ENCODE results near the gene PTPRM.

PTPRM gene

GRCh38 chr18:8358033-8358765 lies 791.1 kb downstream of the PTPRM start:
- TF ChIP-seq CREB5 (CRISPR knock-in tag; IDR thresholded peaks at IDR 0.05; ENCODE audit: low read depth) (no peak), ZFP30 (CRISPR knock-in tag; IDR thresholded peaks at IDR 0.05) (no peak), ESRRG (CRISPR knock-in tag; IDR thresholded peaks at IDR 0.05) (no peak), POU6F1 (CRISPR knock-in tag; IDR thresholded peaks at IDR 0.05; ENCODE audit: borderline replicate concordance, low read depth) (no peak), ZFP3 (CRISPR knock-in tag; IDR thresholded peaks at IDR 0.05) (no peak), GLIS3 (CRISPR knock-in tag; IDR thresholded peaks at IDR 0.05) (no peak), SNAI2 (CRISPR knock-in tag; IDR thresholded peaks at IDR 0.05) (no peak), OSR1 (CRISPR knock-in tag; IDR thresholded peaks at IDR 0.05) (no peak), TCF4 (CRISPR knock-in tag; IDR thresholded peaks at IDR 0.05; ENCODE audit: borderline replicate concordance) (no peak), CSDC2 (CRISPR knock-in tag; IDR thresholded peaks at IDR 0.05) (no peak), TSHZ2 (CRISPR knock-in tag; IDR thresholded peaks at IDR 0.05) (no peak), BACH2 (CRISPR knock-in tag; IDR thresholded peaks at IDR 0.05; ENCODE audit: borderline replicate concordance) (no peak), ZNF565 (CRISPR knock-in tag; conservative IDR thresholded peaks at IDR 0.05; ENCODE audit: low read depth) (no peak), CSRNP3 (CRISPR knock-in tag; IDR thresholded peaks at IDR 0.05) (no peak)
- no peak for ATAC-seq

GRCh38 chr18:8359076-8359475 lies 792.0 kb downstream of the PTPRM start:
- ATAC-seq: no peak

More at GRCh38 chr18:8359076-8359475, 792.0 kb downstream of the PTPRM start:
- TF ChIP-seq TOX (CRISPR knock-in tag; IDR thresholded peaks at IDR 0.05; ENCODE audit: borderline replicate concordance) (no peak), TCF4 (CRISPR knock-in tag; IDR thresholded peaks at IDR 0.05; ENCODE audit: borderline replicate concordance) (no peak), TSHZ2 (CRISPR knock-in tag; IDR thresholded peaks at IDR 0.05) (no peak), OSR1 (CRISPR knock-in tag; IDR thresholded peaks at IDR 0.05) (no peak), PPARA (CRISPR knock-in tag; IDR thresholded peaks at IDR 0.05; ENCODE audit: borderline replicate concordance) (no peak)

Data from SK-N-SH treated with all-trans-retinoic acid at 6 μM for 48 hours (cell line).